ENCODE measurements around the gene ZDHHC7.

ZDHHC7 gene

GRCh38 chr16:84933774-84934631 is 77.3 kb downstream of the ZDHHC7 start:
- no peak for DNase-seq

GRCh38 chr16:84932681-84933080 is 78.7 kb downstream of the ZDHHC7 start:
- no peak for DNase-seq

- no peak for DNase-seq
Observed at GRCh38 chr16:84931506-84931905, 79.8 kb downstream of the ZDHHC7 start.

GRCh38 chr16:84931107-84931494 is 80.2 kb downstream of the ZDHHC7 start:
- DNase-seq: no peak

- no peak for DNase-seq
Observed at GRCh38 chr16:84930298-84931106, 80.8 kb downstream of the ZDHHC7 start.

GRCh38 chr16:84929421-84930297 is 81.7 kb downstream of the ZDHHC7 start:
- DNase-seq: no peak

- no peak for DNase-seq
Observed at GRCh38 chr16:84928679-84929420, 82.5 kb downstream of the ZDHHC7 start.

GRCh38 chr16:84927621-84928591 is 83.4 kb downstream of the ZDHHC7 start:
- no peak for DNase-seq

GRCh38 chr16:84926462-84926861 is 84.9 kb downstream of the ZDHHC7 start:
- DNase-seq: no peak

- no peak for DNase-seq
Observed at GRCh38 chr16:84925773-84926372, 85.5 kb downstream of the ZDHHC7 start.

GRCh38 chr16:84925092-84925772 is 86.1 kb downstream of the ZDHHC7 start:
- DNase-seq: peak; percentile 70

- DNase-seq: no peak
Observed at GRCh38 chr16:84924331-84925091, 86.8 kb downstream of the ZDHHC7 start.

Measured in activated naive CD4-positive, alpha-beta T cell treated with anti-CD3 and anti-CD28 coated beads, Interleukin-2, amount 50 U/mL, for 16 hours (primary cell).